Sciatic nerve (tissue), 2 donors: ENCODE data around the gene ABCC4. TPM values are rescaled to one million over a fixed set of nuclear protein-coding genes. Genes with fewer than 3 reads are reported as not detected.

ENCODE experiments used
- ATAC-seq: fragments of 200-7000 bp; cut with Tn5 transposase; one replicate; pipeline ENCODE4 v1.9.1; 2020; ENCODE audit warnings: mild to moderate bottlenecking, moderate library complexity
- DNase-seq: peaks from one replicate; pipeline ENCODE4 v3.0.0-alpha.2; 2020; ENCODE audit warnings: low spot score
- intact Hi-C: fragments of 100-400 bp; cut with DNase I; formaldehyde crosslinking; loops from one replicate; pipeline ENCODE4 v1.14.2; 2022
- total RNA-seq: library from RNA; stranded (reverse); fragmentation: NEBNext Ultra II Directional; extraction: Animal tissue kit (Norgen Biotek cat#: 25700); gene quantifications from one replicate; pipeline ENCODE4 v1.2.1, GENCODE V29; 2021
- donor health status: DM: no; HTN: no; CAD: no.
- donor health status: DM: no; HTN: no; CAD: no.

The ABCC4 gene
- total RNA-seq, 1 donor from 2014 or later = 12.0 TPM

DNA sequence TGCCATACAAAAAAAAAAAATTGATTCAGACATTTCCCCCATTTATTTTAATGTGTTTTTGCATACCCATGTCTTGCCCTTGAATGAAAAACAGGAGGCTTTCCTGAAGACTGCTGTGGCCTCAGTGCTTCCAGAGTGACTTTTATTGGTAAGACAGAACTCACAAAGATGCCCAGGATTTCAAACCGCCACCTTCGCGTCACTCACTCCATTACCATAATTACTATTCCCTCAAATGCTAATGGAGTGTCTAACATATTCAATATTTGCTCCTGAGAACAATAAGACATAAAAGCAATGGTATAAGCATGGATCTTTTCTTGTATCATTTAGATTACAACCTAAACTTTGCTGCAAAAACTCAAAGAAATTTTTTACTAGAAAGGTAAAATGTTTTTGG lies 306.7 kb downstream of the ABCC4 start:
- DNase-seq (no peak), ATAC-seq (no peak)

GRCh38 chr13:94993616-94994015 lies 307.6 kb downstream of the ABCC4 start:
- ATAC-seq (no peak), DNase-seq (no peak)
- intact Hi-C loops = no loop called here

More for the DNA sequence above, 306.7 kb downstream of the ABCC4 start:
- intact Hi-C loops = no loop called here

GRCh38 chr13:94992036-94992960 lies 309.0 kb downstream of the ABCC4 start:
- intact Hi-C loops = no loop called here
- no peak for DNase-seq
- peak; percentile 76 for ATAC-seq

DNA sequence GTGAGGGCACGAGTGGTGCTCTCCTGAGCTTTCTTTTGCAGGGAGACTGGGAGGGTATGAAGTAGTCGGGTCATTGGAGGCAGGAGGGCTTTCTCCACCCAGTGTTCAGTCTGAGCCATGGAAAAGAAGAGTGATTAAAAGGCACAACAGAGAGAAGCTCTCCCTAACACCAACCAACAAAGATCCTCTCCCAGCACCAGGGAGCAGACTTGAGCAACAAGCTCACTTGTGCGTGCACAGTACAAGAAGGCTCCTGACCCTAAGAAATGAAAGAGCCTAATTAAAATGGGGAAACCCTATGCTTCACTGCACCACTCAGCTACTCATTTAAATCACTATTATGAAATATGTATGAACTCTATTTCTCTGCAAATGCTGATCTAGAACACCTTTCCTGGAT lies 312.6 kb downstream of the ABCC4 start:
- no peak for ATAC-seq
- intact Hi-C loops = no loop called here
- DNase-seq = no peak

DNA sequence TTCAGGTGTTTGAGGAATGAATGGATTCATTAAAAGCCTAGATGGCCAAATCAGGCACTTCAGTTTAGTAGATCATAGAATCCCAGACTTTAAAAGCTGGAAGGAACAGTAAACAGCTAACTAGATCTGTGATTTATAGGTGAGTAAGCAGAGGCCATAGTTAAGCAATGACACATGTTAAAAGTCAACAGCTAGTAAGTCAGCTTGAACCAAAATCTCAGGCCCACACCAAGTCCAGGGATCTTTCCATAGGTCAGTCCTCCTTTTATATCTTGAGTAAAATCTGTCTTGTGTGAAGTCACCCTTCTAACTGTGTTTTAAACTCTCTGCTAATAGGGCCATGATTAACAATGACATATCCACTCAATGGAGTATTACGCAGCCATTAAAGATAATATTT lies 313.4 kb downstream of the ABCC4 start:
- intact Hi-C loops = no loop called here
- no peak for ATAC-seq
- DNase-seq = no peak

- intact Hi-C loops = no loop called here
- ATAC-seq (no peak), DNase-seq (no peak)
Measured at GRCh38 chr13:94987081-94987480, 314.2 kb downstream of the ABCC4 start.

GRCh38 chr13:94984958-94985357 lies 316.3 kb downstream of the ABCC4 start:
- ATAC-seq (no peak), DNase-seq (no peak)
- intact Hi-C loops = no loop called here

DNA sequence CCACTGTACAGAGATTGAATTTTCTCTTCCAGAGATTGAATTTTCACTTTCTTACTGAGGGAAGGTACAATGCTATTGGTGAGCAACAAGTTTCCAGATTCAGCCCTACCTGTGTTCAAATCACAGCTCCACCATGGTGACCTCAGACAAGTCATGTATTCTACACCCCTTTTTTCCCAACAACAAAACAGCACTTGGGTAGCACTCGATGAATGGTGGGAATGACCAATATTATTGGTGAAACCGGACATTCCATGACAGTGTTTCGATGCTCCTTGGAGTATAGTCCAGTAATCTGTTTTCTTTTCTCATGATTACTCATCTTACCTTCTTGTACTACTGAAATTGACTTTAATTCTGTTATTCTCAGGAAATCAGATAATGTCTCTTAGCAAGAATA lies 322.7 kb downstream of the ABCC4 start:
- ATAC-seq (no peak), DNase-seq (no peak)
- intact Hi-C loops = no loop called here

DNA sequence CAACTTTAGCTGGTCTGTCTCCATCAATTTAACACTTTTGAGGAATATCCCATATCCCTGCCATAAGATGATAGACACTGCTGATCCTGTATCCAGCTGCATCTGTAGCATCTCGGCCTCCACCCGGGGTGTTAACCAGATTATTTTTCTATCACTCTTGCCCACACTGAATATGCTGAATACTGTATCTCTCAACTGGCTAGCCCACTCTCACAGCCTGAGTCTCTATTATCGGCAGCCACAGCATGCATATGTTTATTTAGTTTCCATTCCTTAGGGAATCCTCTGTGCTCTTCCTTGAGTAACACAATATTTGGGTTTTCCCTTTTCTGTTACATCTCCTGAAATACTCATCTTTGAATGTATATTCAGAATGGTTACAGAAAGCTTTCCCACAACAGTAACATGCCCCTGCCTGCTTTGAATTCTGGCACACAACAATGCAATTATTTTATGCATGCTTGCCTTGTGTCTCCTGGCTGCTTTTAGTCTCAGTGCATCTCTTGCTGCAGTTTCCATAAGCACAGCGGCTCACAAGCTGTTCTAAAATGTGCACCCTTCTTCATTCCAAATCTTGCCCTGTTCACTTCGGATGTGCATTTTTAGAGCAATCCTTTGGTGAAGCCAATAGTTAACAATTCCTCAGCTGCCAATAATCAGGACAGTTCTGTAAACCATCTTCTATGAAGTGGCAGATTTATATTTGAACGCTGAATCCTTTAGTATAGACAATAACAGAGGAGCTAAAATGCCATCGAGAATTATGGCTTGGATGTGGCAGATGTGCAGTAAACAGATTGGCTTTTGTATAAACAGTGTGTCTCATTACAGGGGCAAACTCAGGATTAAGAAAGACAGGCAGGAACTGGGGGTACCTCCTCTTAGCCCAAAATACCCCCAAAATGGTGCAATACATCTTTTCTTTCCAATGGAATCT lies 327.0 kb downstream of the ABCC4 start:
- DNase-seq = no peak
- intact Hi-C loops = no loop called here
- ATAC-seq = no peak

DNA sequence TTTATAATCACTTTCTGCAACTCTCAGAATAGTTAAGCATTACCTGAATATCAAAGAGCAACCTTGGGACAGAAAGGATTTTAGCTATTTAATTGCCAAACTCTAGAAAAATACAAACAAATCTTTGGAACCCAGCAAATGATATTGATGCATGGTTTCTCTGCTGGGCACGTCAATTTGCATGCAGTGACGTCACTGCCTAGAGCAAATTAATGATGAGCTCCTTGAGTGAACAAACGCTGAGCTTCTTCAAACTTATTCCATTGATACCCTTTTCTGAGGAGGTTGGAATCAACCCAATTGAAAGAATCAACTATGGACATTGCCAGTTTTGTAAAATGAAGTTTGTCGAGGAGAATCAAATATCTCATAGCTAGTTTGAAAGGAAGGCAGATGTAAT lies 329.0 kb downstream of the ABCC4 start:
- no peak for DNase-seq
- ATAC-seq = no peak
- intact Hi-C loops = no loop called here
